Measurements from ENCODE around the gene NEU3. TPM values are rescaled to one million over a fixed set of nuclear protein-coding genes. Genes with fewer than 3 reads are reported as not detected.
A peak's percentile ranks its signal among the peaks of the same experiment; 100 is the strongest.

The NEU3 gene
- total and polyA plus RNA-seq, 5 donors from 2014 or later, result 1.4 to 10.8 (median 2.2) TPM

- Mint-ChIP-seq H3K36me3 (peaks cover 5% of the 10 kb centered on the region), H3K4me1 (no peaks in the 10 kb centered on the region), H3K4me3 (no peak overlapping the region), H3K27ac (no peak overlapping the region), H3K9me3 (peaks cover 0 to 6% (median 2%) of the 10 kb centered on the region in 7 donors), H3K27me3 (no peaks in the 10 kb centered on the region)
- no peaks in the 10 kb centered on the region for H3K36me3 ChIP-seq (ENCODE audit: control insufficient read depth, insufficient read depth, low read length)
- H3K9me3 ChIP-seq (ENCODE audit: control insufficient read depth in 2 of 2, low read length in 2 of 2), result no peaks in the 10 kb centered on the region
- DNase-seq, result peak; percentile 48 to 80 (median 64)
- H3K4me3 ChIP-seq (ENCODE audit: low read depth, low read length), result no peak overlapping the region
- H3K27me3 ChIP-seq (ENCODE audit: control insufficient read depth, insufficient read depth, low read length), result no peaks in the 10 kb centered on the region
- H3K27ac ChIP-seq (ENCODE audit: insufficient read depth, low read length, poor library complexity, severe bottlenecking), result no peak overlapping the region
- peak; percentile 68 to 77 for ATAC-seq (ENCODE audit: low read depth in 2 of 2)
- no peaks in the 10 kb centered on the region for H3K4me1 ChIP-seq (ENCODE audit: control insufficient read depth, insufficient read depth, low read length, poor library complexity, severe bottlenecking)
These were observed 34.1 kb downstream of the NEU3 start for GRCh38 chr11:75022759-75023396.

DNA sequence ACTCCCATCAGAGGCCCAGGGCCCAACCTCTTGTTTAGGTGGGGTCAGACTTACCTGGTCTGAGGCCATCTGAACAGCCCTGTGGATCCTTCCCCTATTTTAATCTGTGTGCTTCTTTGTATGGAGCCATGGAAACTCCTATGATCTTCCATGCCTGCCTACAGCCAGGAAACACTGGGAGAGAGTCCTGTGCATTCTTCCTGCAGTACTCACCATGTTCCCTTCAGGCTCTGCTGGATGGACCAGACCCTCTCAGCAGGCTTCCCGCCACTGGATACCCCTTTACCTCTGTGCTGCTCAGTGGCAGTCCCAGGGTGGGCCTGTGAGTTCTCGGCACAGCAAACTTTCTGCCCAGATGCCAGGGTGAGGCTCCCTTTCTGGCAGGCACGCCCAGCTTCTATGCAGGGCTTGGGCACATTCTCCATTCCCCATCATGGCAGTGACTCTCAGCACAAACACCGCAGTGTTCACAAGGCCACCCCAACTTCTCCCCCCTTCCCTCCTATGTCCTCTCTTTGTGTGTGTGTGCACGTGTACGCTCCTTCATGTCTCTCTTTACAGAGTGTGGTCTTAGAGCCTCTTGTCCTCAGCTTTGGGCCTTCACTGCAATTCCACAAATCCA, 34.8 kb downstream of the NEU3 start:
- H3K4me3 ChIP-seq (ENCODE audit: low read depth, low read length), result no peak overlapping the region
- H3K4me1 Mint-ChIP-seq, result no peaks in the 10 kb centered on the region

GRCh38 chr11:75024068-75024449, 35.3 kb downstream of the NEU3 start:
- Histone ChIP-seq H3K27ac (ENCODE audit: insufficient read depth, low read length, poor library complexity, severe bottlenecking) (no peak overlapping the region), H3K36me3 (ENCODE audit: control insufficient read depth, insufficient read depth, low read length) (no peaks in the 10 kb centered on the region), H3K9me3 (ENCODE audit: control insufficient read depth in 2 of 2, low read length in 2 of 2) (no peaks in the 10 kb centered on the region), H3K4me3 (ENCODE audit: low read depth, low read length) (no peak overlapping the region), H3K27me3 (ENCODE audit: control insufficient read depth, insufficient read depth, low read length) (no peaks in the 10 kb centered on the region), H3K4me1 (ENCODE audit: control insufficient read depth, insufficient read depth, low read length, poor library complexity, severe bottlenecking) (no peaks in the 10 kb centered on the region)
- peak overlapping the region in 1 of 3 donors; percentile 67 for H3K27ac Mint-ChIP-seq
- peaks cover 0 to 3% (median 0%) of the 10 kb centered on the region in 7 donors for H3K9me3 Mint-ChIP-seq
- no peaks in the 10 kb centered on the region for H3K27me3 Mint-ChIP-seq
- peaks cover 5% of the 10 kb centered on the region for H3K36me3 Mint-ChIP-seq
- DNase-seq (no peak), ATAC-seq (ENCODE audit: low read depth in 2 of 2) (no peak)
- H3K4me1 Mint-ChIP-seq, result no peaks in the 10 kb centered on the region
- H3K4me3 Mint-ChIP-seq, result no peak overlapping the region

More for the DNA sequence above, 34.8 kb downstream of the NEU3 start:
- Histone ChIP-seq H3K36me3 (ENCODE audit: control insufficient read depth, insufficient read depth, low read length) (no peaks in the 10 kb centered on the region), H3K27me3 (ENCODE audit: control insufficient read depth, insufficient read depth, low read length) (no peaks in the 10 kb centered on the region), H3K9me3 (ENCODE audit: control insufficient read depth in 2 of 2, low read length in 2 of 2) (no peaks in the 10 kb centered on the region), H3K27ac (ENCODE audit: insufficient read depth, low read length, poor library complexity, severe bottlenecking) (no peak overlapping the region), H3K4me1 (ENCODE audit: control insufficient read depth, insufficient read depth, low read length, poor library complexity, severe bottlenecking) (no peaks in the 10 kb centered on the region)
- peaks cover 5% of the 10 kb centered on the region for H3K36me3 Mint-ChIP-seq
- DNase-seq (no peak), ATAC-seq (ENCODE audit: low read depth in 2 of 2) (no peak)
- H3K4me3 Mint-ChIP-seq, result no peak overlapping the region
- no peaks in the 10 kb centered on the region for H3K27me3 Mint-ChIP-seq
- H3K9me3 Mint-ChIP-seq, result peaks cover 0 to 6% (median 2%) of the 10 kb centered on the region in 7 donors
- H3K27ac Mint-ChIP-seq, result no peak overlapping the region

GRCh38 chr11:75024764-75025211, 36.1 kb downstream of the NEU3 start:
- no peaks in the 10 kb centered on the region for H3K27me3 ChIP-seq (ENCODE audit: control insufficient read depth, insufficient read depth, low read length)
- no peak overlapping the region for H3K4me3 Mint-ChIP-seq
- H3K4me1 ChIP-seq (ENCODE audit: control insufficient read depth, insufficient read depth, low read length, poor library complexity, severe bottlenecking), result no peaks in the 10 kb centered on the region
- no peak overlapping the region for H3K4me3 ChIP-seq (ENCODE audit: low read depth, low read length)
- H3K9me3 ChIP-seq (ENCODE audit: control insufficient read depth in 2 of 2, low read length in 2 of 2), result no peaks in the 10 kb centered on the region
- H3K27ac ChIP-seq (ENCODE audit: insufficient read depth, low read length, poor library complexity, severe bottlenecking), result no peak overlapping the region
- H3K27me3 Mint-ChIP-seq, result no peaks in the 10 kb centered on the region
- H3K27ac Mint-ChIP-seq, result no peak overlapping the region
- DNase-seq (no peak), ATAC-seq (ENCODE audit: low read depth in 2 of 2) (no peak)
- H3K36me3 Mint-ChIP-seq, result peaks cover 5% of the 10 kb centered on the region
- peaks cover 0 to 3% (median 0%) of the 10 kb centered on the region in 7 donors for H3K9me3 Mint-ChIP-seq
- no peaks in the 10 kb centered on the region for H3K4me1 Mint-ChIP-seq
- no peaks in the 10 kb centered on the region for H3K36me3 ChIP-seq (ENCODE audit: control insufficient read depth, insufficient read depth, low read length)

DNA sequence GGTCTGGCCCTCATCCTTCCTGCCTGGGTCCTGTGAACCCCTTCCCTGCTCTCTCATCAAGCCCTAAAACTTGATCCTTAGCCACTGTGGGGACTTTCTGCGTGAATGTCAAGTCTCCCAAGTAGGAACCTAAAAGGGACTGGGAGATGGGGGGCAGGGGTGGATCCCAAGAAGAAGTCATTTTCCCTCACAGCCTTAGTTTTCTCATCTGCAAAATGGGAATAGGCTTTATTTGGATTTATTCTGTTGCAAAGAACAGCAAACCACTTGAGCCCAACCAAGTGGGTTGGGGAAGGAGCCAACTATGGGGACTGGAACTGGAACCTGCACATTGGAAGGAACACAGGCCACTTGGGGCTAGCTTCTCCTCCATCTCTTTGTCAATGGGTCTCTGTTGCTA, 36.8 kb downstream of the NEU3 start:
- Histone ChIP-seq H3K36me3 (ENCODE audit: control insufficient read depth, insufficient read depth, low read length) (no peaks in the 10 kb centered on the region), H3K27me3 (ENCODE audit: control insufficient read depth, insufficient read depth, low read length) (no peaks in the 10 kb centered on the region)

GRCh38 chr11:75028321-75028720, 39.6 kb downstream of the NEU3 start:
- no peak overlapping the region for H3K4me3 Mint-ChIP-seq

More for the DNA sequence above, 36.8 kb downstream of the NEU3 start:
- no peak overlapping the region for H3K27ac ChIP-seq (ENCODE audit: insufficient read depth, low read length, poor library complexity, severe bottlenecking)
- H3K27ac Mint-ChIP-seq, result no peak overlapping the region
- no peak overlapping the region for H3K4me3 Mint-ChIP-seq
- ATAC-seq (ENCODE audit: low read depth in 2 of 2), result no peak
- no peaks in the 10 kb centered on the region for H3K9me3 ChIP-seq (ENCODE audit: control insufficient read depth in 2 of 2, low read length in 2 of 2)
- H3K27me3 Mint-ChIP-seq, result no peaks in the 10 kb centered on the region
- H3K4me3 ChIP-seq (ENCODE audit: low read depth, low read length), result no peak overlapping the region
- H3K9me3 Mint-ChIP-seq, result peaks cover 0 to 3% (median 0%) of the 10 kb centered on the region in 7 donors
- DNase-seq, result no peak
- peaks cover 5% of the 10 kb centered on the region for H3K36me3 Mint-ChIP-seq
- no peaks in the 10 kb centered on the region for H3K4me1 ChIP-seq (ENCODE audit: control insufficient read depth, insufficient read depth, low read length, poor library complexity, severe bottlenecking)
- H3K4me1 Mint-ChIP-seq, result no peaks in the 10 kb centered on the region

GRCh38 chr11:75028724-75029123, 40.0 kb downstream of the NEU3 start:
- no peak for ATAC-seq (ENCODE audit: low read depth in 2 of 2)
- Mint-ChIP-seq H3K27me3 (no peaks in the 10 kb centered on the region), H3K9me3 (peaks cover 0 to 1% (median 0%) of the 10 kb centered on the region in 7 donors)

More at GRCh38 chr11:75028321-75028720, 39.6 kb downstream of the NEU3 start:
- H3K36me3 ChIP-seq (ENCODE audit: control insufficient read depth, insufficient read depth, low read length), result no peaks in the 10 kb centered on the region
- Mint-ChIP-seq H3K4me1 (no peaks in the 10 kb centered on the region), H3K27me3 (no peaks in the 10 kb centered on the region), H3K9me3 (peaks cover 0 to 1% (median 0%) of the 10 kb centered on the region in 7 donors), H3K36me3 (no peaks in the 10 kb centered on the region), H3K27ac (no peak overlapping the region)
- H3K4me1 ChIP-seq (ENCODE audit: control insufficient read depth, insufficient read depth, low read length, poor library complexity, severe bottlenecking), result no peaks in the 10 kb centered on the region
- no peaks in the 10 kb centered on the region for H3K27me3 ChIP-seq (ENCODE audit: control insufficient read depth, insufficient read depth, low read length)
- ATAC-seq (ENCODE audit: low read depth in 2 of 2) (no peak), DNase-seq (no peak)
- no peak overlapping the region for H3K27ac ChIP-seq (ENCODE audit: insufficient read depth, low read length, poor library complexity, severe bottlenecking)
- H3K4me3 ChIP-seq (ENCODE audit: low read depth, low read length), result no peak overlapping the region
- no peaks in the 10 kb centered on the region for H3K9me3 ChIP-seq (ENCODE audit: control insufficient read depth in 2 of 2, low read length in 2 of 2)

More at GRCh38 chr11:75028724-75029123, 40.0 kb downstream of the NEU3 start:
- no peak overlapping the region for H3K4me3 ChIP-seq (ENCODE audit: low read depth, low read length)
- H3K4me3 Mint-ChIP-seq, result no peak overlapping the region
- no peak overlapping the region for H3K27ac ChIP-seq (ENCODE audit: insufficient read depth, low read length, poor library complexity, severe bottlenecking)
- H3K4me1 ChIP-seq (ENCODE audit: control insufficient read depth, insufficient read depth, low read length, poor library complexity, severe bottlenecking), result no peaks in the 10 kb centered on the region
- no peaks in the 10 kb centered on the region for H3K27me3 ChIP-seq (ENCODE audit: control insufficient read depth, insufficient read depth, low read length)
- H3K4me1 Mint-ChIP-seq, result no peaks in the 10 kb centered on the region
- no peaks in the 10 kb centered on the region for H3K36me3 ChIP-seq (ENCODE audit: control insufficient read depth, insufficient read depth, low read length)
- no peak overlapping the region for H3K27ac Mint-ChIP-seq
- DNase-seq, result no peak
- no peaks in the 10 kb centered on the region for H3K36me3 Mint-ChIP-seq
- no peaks in the 10 kb centered on the region for H3K9me3 ChIP-seq (ENCODE audit: control insufficient read depth in 2 of 2, low read length in 2 of 2)

Data from CD4-positive, CD25-positive, alpha-beta regulatory T cell (primary cell).